RWPE1 (cell line): ENCODE results near the gene PRR36.

Source experiments
- CTCF ChIA-PET: fragments of 350-600 bp; sonication (Branson Sonifier 250); formaldehyde crosslinking; extraction: SDS; loops from one replicate; lab custom pipeline; 2021; lab: Yijun Ruan, JAX
- POLR2A ChIA-PET: fragments of 400-600 bp; formaldehyde crosslinking; extraction: SDS; loops from one replicate; lab custom pipeline; 2020; ENCODE audit warnings: antibody characterized with exemption; ENCODE audit not compliant: low non-redundant PET; lab: Yijun Ruan, JAX
- DNase-seq: peaks from one replicate; pipeline ENCODE4 v3.0.0; 2012; ENCODE audit warnings: low spot score
- H3K27ac ChIP-seq: fragments of 450-650 bp; 2 replicates; pipeline ENCODE4 v1.5.1; 2017
- CTCF ChIP-seq: fragments of 450-650 bp; conservative IDR thresholded peaks from 2 replicates; pipeline ENCODE4 v1.5.1; 2017; ENCODE audit warnings: low read depth, mild to moderate bottlenecking

The PRR36 gene

GRCh38 chr19:7916955-7917266, 42.7 kb upstream of the PRR36 start:
- no peak for DNase-seq
- peak overlapping the region; percentile 70 for H3K27ac ChIP-seq
- ChIA-PET POLR2A (no interaction called here), CTCF (no interaction called here)
- no peak for TF ChIP-seq CTCF

GRCh38 chr19:7916103-7916954, 42.1 kb upstream of the PRR36 start:
- H3K27ac ChIP-seq: peak overlapping the region; percentile 70
- DNase-seq: no peak
- CTCF ChIA-PET: interaction anchor here (0.6 kb wide), 2 partner anchors 38 to 116 kb away, joined by 3 to 5 read pairs; no protein-coding TSS in a partner anchor
- POLR2A ChIA-PET: interaction anchor here (0.6 kb wide), 2 partner anchors 12 to 13 kb away, joined by 3 to 4 read pairs; partner anchors contain the start of gene MAP2K7
- TF ChIP-seq CTCF: peak; percentile 12; the same call in 1 of the 2 replicates

- peak overlapping the region; percentile 70; the same call in 1 of the 2 replicates for H3K27ac ChIP-seq
- no peak for TF ChIP-seq CTCF
- POLR2A ChIA-PET: interaction anchor here (0.6 kb wide), 2 partner anchors 12 to 13 kb away, joined by 3 to 4 read pairs; partner anchors contain the start of gene MAP2K7
- CTCF ChIA-PET: interaction anchor here (0.6 kb wide), 1 partner anchor 37 kb away, joined by 3 read pairs; no protein-coding TSS in a partner anchor
- DNase-seq: no peak
Observed at GRCh38 chr19:7915250-7916102, 41.3 kb upstream of the PRR36 start.

GRCh38 chr19:7914598-7915045, 40.4 kb upstream of the PRR36 start, which contains the start of gene TGFBR3L:
TGFBR3L (plus strand) TSS chr19:7914830.
- ChIA-PET CTCF (no interaction called here), POLR2A (no interaction called here)
- H3K27ac ChIP-seq: peak within 1 kb of the TSS; percentile 24
- TF ChIP-seq CTCF: no peak
- DNase-seq: no peak

GRCh38 chr19:7914099-7914498, 39.9 kb upstream of the PRR36 start:
- no peak for TF ChIP-seq CTCF
- ChIA-PET POLR2A (no interaction called here), CTCF (no interaction called here)
- no peak for DNase-seq
- peak overlapping the region; percentile 24; the same call in 1 of the 2 replicates for H3K27ac ChIP-seq

GRCh38 chr19:7913652-7914051, 39.5 kb upstream of the PRR36 start:
- no peak for TF ChIP-seq CTCF
- DNase-seq: no peak
- ChIA-PET CTCF (interaction anchor here (0.7 kb wide), 1 partner anchor 350 kb away, joined by 3 read pairs; no protein-coding TSS in a partner anchor), POLR2A (no interaction called here)
- H3K27ac ChIP-seq: peak overlapping the region; percentile 24; the same call in 1 of the 2 replicates
